Body of pancreas (tissue), 4 donors: ENCODE results near the gene ZCCHC4. TPM values are rescaled to one million over a fixed set of nuclear protein-coding genes. Genes with fewer than 3 reads are reported as not detected.

Source experiments
- ATAC-seq: fragments of 150-250 bp; one replicate; pipeline ENCODE4 v1.9.1; 2016
- DNase-seq, 4 donors: peaks; one replicate each; pipeline ENCODE4 v3.0.0-alpha.2; 2019
- H3K27ac ChIP-seq, 4 donors: fragments of 200-600 bp; sonication (generic); 1 replicate in 3 of 4; 2 replicates in 1 of 4; pipeline versions ENCODE4 v1.5.1 to v1.6.1; 2016 to 2019; ENCODE audit warnings: mild to moderate bottlenecking in 1 of 4, mixed read lengths in 1 of 4, moderate library complexity in 1 of 4
- H3K27me3 ChIP-seq, 2 donors: fragments of 200-600 bp; sonication (generic); one replicate each; pipeline ENCODE4 v1.6.0; 2016; ENCODE audit warnings: mild to moderate bottlenecking in 1 of 2
- H3K36me3 ChIP-seq, 2 donors: fragments of 200-600 bp; sonication (generic); replicated peaks in 1 of 2; 2 replicates each; pipeline ENCODE4 v1.5.1; 2016; ENCODE audit warnings: low read depth in 2 of 2; ENCODE audit not compliant: insufficient read depth in 1 of 2
- H3K4me1 ChIP-seq: fragments of 200-600 bp; sonication (generic); one replicate; pipeline ENCODE4 v1.6.0; 2016
- H3K4me3 ChIP-seq, 2 donors: fragments of 200-600 bp; sonication (generic); 1 replicate in 1 of 2; 2 replicates in 1 of 2; pipeline ENCODE4 v1.5.1; 2016 to 2019
- H3K9me3 ChIP-seq, 3 donors: fragments of 200-600 bp; sonication (generic); 1 replicate in 2 of 3; 2 replicates in 1 of 3; pipeline ENCODE4 v1.5.1; 2016
- POLR2A ChIP-seq, 3 donors: fragments of 450-650 bp; IDR thresholded peaks; one replicate each; pipeline ENCODE4 v1.6.1; 2016; ENCODE audit warnings: antibody characterized with exemption in 3 of 3, mild to moderate bottlenecking in 2 of 3
- WGBS, 2 donors: methylation state at CpG; one replicate each; pipeline ENCODE4 v1.1.5; 2017; 5-methylcytosine and 5-hydroxymethylcytosine counted together
- intact Hi-C: fragments of 100-400 bp; cut with DNase I; formaldehyde crosslinking; loops from one replicate; pipeline ENCODE4 v1.15.1; 2023
- total RNA-seq, 2 donors: library from RNA; depleted of rRNA; stranded (reverse); fragments of >200 nt; gene quantifications; one replicate each; pipeline ENCODE4 v1.1.0, GENCODE V29; 2016
- TF ChIP-seq, protein P1 (sequence below), 7 experiments: fragments of 450-650 bp in 4 of 7; fragments of 200-600 bp in 3 of 7; sonication (generic) in 3 of 7; IDR thresholded peaks; one replicate each; pipeline ENCODE4 v1.5.1; 2016 to 2019; ENCODE audit warnings: antibody characterized with exemption in 7 of 7

The ZCCHC4 gene
- total RNA-seq, 2 donors from 2014 or later = 5.2 to 9.2 TPM

DNA sequence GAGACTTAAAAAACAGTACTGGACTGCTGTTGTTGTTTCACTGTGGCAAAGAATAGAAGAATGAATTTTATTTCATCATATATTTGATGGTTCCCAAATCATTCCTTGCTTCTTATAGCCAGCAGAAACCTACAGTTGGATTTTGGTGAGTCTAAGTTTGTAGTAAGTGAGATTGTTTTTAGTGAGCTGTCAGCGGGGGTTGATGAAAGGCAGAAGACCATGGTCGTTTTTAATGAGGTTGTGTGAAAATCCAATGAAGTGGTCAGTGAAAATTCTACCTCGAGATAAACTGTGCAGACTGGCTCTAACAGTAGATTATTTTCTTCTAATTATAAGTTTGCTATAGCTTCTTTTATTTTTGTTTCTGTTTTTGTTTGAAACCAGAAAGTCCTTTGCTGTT lies 100.7 kb downstream of the ZCCHC4 start:
- TF ChIP-seq, protein P1, sequence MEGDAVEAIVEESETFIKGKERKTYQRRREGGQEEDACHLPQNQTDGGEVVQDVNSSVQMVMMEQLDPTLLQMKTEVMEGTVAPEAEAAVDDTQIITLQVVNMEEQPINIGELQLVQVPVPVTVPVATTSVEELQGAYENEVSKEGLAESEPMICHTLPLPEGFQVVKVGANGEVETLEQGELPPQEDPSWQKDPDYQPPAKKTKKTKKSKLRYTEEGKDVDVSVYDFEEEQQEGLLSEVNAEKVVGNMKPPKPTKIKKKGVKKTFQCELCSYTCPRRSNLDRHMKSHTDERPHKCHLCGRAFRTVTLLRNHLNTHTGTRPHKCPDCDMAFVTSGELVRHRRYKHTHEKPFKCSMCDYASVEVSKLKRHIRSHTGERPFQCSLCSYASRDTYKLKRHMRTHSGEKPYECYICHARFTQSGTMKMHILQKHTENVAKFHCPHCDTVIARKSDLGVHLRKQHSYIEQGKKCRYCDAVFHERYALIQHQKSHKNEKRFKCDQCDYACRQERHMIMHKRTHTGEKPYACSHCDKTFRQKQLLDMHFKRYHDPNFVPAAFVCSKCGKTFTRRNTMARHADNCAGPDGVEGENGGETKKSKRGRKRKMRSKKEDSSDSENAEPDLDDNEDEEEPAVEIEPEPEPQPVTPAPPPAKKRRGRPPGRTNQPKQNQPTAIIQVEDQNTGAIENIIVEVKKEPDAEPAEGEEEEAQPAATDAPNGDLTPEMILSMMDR (IDR thresholded peaks at IDR 0.05) = no peak
- TF ChIP-seq POLR2A (IDR thresholded peaks at IDR 0.05) = no peak
- Histone ChIP-seq H3K27me3 (no peaks in the 10 kb centered on the region), H3K4me1 (peaks cover 7% of the 10 kb centered on the region), H3K27ac (no peak overlapping the region), H3K9me3 (no peaks in the 10 kb centered on the region), H3K4me3 (no peak overlapping the region), H3K36me3 (peaks cover 4 to 17% of the 10 kb centered on the region in 2 donors)
- WGBS, 2 donors = 70 to 83% methylated on average over 3 of the region's 3 CpGs
- no peak for ATAC-seq
- no peak for DNase-seq
- intact Hi-C loops = no loop called here

DNA sequence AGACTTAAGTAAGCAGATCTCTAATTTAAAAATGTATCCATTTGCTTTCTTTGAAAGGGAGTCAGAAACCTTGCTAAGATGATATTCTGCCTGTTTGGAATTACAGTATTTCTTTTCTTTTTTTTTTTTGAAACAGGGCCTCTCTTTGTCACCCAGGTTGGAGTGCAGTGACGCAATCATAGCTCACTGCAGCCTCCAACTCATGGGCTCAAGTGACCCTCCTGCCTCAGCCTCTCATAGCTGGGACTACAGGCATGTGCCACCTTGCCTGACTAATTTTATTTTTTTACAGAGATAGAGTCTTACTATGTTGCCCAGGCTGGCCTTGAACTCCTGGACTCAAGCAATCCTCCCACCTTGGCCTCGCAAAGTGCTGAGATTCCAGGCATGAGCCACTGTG lies 104.4 kb downstream of the ZCCHC4 start:
- H3K4me3 ChIP-seq = no peak overlapping the region
- DNase-seq (no peak), ATAC-seq (no peak)
- intact Hi-C loops = loop anchor here (2.0 kb wide), 1 partner anchor 24 kb away; no protein-coding TSS in a partner anchor
- 95 to 98% methylated on average over 2 of the region's 2 CpGs for WGBS, 2 donors
- no peaks in the 10 kb centered on the region for H3K9me3 ChIP-seq
- H3K36me3 ChIP-seq = peaks cover 0 to 10% of the 10 kb centered on the region in 2 donors
- no peak overlapping the region for H3K27ac ChIP-seq
- TF ChIP-seq, protein P1 (IDR thresholded peaks at IDR 0.05) = no peak
- no peak for TF ChIP-seq POLR2A (IDR thresholded peaks at IDR 0.05)
- H3K4me1 ChIP-seq = no peaks in the 10 kb centered on the region
- H3K27me3 ChIP-seq = no peaks in the 10 kb centered on the region

Other genes with a start within 250 kb of the ZCCHC4 start
- gene SEPSECS, start 152.3 kb upstream of the ZCCHC4 start, total RNA-seq = 1 to 10 TPM; 7.9 to 8.8 TPM
- 10 to 100 TPM in 1 of 2 donors, 1 to 10 TPM in 1; 5.3 to 16.3 TPM for gene PI4K2B, start 78.7 kb upstream of the ZCCHC4 start, total RNA-seq
- gene ANAPC4, start 64.5 kb downstream of the ZCCHC4 start, total RNA-seq = 10 to 100 TPM; 25.7 to 33.9 TPM